Heart left ventricle (tissue), 13 donors: ENCODE measurements around the gene TBC1D8.

ENCODE experiments used
- POLR2A ChIP-seq, 2 donors: fragments of 450-650 bp; IDR thresholded peaks; one replicate each; pipeline ENCODE4 v1.6.1; 2017; ENCODE audit warnings: antibody characterized with exemption in 2 of 2, mild to moderate bottlenecking in 2 of 2, moderate library complexity in 2 of 2
- TF ChIP-seq, protein P1 (sequence below), 12 donors: fragments of 200-600 bp; sonication (generic) in 4 of 12; IDR thresholded peaks; one replicate each; pipeline versions ENCODE4 v1.5.0 to v1.8.0; 2018 to 2022; ENCODE audit warnings: antibody characterized with exemption in 12 of 12, mild to moderate bottlenecking in 5 of 12
- donor health status: ischemic (EF 13 %, LVEDD 7.1; RV severe dilation, severe dysfunction).
- donor health status: DM: no; HTN: yes; CAD: no.
- donor health status: DM: no; HTN: no; CAD: no.
- donor health status: ischemic (EF 25% LVEDD 6.9; RV normal size, moderate dysfunction).
- donor health status: ischemic (EF 25% LVEDD 5.7; RV mildly dilated, moderate dysfunction).
- donor health status: ischemic (EF 35%, LVEDD 5.7; RV mildly dilated, moderate dysfunction).
- donor health status: nonischemic (EF 11% LVEDD 7.7; RV severe dilation, severe dysfunction).
- donor health status: DM: yes; HTN: yes; CAD: no.
- donor health status: PGD.
- donor health status: ischemic (EF 29% LVEDD 5.4; RV normal size, mild dysfunction).
- donor health status: nonischemic (EF 23%, LVEDD 6.1; RV moderate dilation, normal function).

DNA sequence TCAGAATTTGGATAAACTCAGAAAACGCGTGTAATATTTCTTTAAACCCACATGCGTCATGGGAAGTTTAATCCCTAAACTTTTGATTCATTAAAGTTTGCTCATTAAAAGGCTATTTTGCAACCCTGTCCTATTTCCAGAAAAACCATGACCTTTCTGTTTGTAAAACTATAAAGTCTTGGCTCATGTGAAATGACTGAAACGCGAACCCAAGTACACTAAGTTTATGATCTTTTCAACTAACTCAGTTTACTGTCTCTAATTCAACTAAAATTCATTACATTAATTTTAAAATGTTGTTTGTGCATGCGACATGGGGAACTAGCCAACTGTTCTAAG is 153.0 kb downstream of the TBC1D8 start:
- TF ChIP-seq POLR2A (IDR thresholded peaks at IDR 0.05), result no peak
- TF ChIP-seq, protein P1, sequence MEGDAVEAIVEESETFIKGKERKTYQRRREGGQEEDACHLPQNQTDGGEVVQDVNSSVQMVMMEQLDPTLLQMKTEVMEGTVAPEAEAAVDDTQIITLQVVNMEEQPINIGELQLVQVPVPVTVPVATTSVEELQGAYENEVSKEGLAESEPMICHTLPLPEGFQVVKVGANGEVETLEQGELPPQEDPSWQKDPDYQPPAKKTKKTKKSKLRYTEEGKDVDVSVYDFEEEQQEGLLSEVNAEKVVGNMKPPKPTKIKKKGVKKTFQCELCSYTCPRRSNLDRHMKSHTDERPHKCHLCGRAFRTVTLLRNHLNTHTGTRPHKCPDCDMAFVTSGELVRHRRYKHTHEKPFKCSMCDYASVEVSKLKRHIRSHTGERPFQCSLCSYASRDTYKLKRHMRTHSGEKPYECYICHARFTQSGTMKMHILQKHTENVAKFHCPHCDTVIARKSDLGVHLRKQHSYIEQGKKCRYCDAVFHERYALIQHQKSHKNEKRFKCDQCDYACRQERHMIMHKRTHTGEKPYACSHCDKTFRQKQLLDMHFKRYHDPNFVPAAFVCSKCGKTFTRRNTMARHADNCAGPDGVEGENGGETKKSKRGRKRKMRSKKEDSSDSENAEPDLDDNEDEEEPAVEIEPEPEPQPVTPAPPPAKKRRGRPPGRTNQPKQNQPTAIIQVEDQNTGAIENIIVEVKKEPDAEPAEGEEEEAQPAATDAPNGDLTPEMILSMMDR (IDR thresholded peaks at IDR 0.05), result no peak
